ENCODE data around the gene TMEM60.
A peak's percentile ranks its signal among the peaks of the same experiment; 100 is the strongest.
"Not testable (repeated sequence)": the region's sequence is repeated elsewhere in the genome, so short reads cannot be mapped to it uniquely, and the experiment has no call there.

Gene TMEM60, protein sequence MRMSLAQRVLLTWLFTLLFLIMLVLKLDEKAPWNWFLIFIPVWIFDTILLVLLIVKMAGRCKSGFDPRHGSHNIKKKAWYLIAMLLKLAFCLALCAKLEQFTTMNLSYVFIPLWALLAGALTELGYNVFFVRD

DNA sequence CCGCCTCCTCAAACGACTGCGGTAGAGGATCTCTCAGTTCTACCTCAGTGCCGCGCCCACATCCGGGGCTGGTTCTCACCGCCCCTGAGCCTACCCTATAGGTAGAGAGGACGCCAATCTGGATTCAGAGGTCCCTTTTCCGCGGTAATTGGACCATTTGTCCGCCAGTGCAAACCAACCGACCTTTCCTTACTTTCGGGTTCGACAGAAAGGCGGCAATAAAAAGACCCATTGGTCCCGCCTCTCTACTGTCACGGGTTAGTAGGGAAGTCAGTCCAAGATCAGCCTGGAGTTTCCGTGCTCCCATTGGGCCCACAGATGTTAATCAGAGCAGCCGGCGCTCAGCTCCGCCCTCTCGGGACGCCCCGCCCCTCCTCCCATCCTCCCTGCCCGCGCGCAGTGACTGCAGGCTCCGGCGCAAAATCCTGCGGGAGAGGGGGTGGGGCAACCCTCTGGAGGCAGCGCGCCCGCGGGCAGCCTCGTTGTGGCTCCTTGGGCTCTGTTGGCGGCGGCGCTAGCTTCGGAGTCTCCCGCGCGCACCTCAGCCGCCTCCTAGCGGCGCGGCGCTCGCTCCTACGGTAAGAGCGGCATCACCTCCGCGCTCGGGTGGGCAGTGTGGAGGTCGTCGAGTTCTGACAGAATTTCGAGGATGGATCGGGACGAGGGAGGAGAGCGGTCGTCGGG, at the start of gene TMEM60, which contains the start of gene PHTF2:
Gene TMEM60, minus strand, starts transcription at position 41 of the 684 bp plus-strand sequence. CDS start 4,061 bp downstream, outside the sequence.
Gene PHTF2, plus strand, starts transcription at position 380 of the 684 bp plus-strand sequence.
- peak; percentile 100 for DNase-seq

DNA sequence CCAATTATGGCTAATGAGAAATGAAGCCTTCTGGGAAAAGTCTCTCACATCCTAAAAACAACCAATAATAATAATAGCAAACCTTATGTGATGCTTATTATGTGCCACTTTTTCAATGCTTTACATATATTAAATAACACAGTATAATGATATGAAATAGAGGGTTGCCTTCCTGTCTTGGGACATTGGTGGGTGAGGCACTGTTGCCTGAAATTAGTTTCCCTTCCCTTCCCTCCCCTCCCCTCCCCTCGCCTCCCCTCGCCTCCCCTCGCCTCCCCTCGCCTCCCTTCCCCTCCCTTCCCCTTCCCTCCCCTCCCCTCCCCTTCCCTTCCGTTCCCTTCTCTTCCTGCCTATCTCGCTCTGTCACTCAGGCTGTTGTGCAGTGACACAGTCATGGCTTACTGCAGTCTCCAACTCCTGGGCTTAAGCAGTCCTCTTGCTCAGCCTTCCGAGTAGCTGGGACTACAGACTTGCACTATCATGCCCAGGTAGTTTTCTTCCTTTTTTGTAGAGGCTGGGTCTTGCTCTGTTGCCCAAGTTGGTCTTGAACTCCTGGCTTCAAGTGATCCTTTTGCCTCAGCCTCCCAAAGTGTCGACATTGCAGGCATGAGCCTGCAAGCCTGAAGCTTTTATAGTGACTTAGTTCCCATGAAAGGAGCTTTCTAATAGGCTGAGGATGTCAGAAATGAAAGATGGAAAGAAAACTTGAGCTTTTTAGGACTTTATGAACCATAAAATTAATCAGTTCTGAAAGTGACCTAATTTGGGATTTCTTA, 48.3 kb upstream of the TMEM60 start:
- no peak for DNase-seq

DNA sequence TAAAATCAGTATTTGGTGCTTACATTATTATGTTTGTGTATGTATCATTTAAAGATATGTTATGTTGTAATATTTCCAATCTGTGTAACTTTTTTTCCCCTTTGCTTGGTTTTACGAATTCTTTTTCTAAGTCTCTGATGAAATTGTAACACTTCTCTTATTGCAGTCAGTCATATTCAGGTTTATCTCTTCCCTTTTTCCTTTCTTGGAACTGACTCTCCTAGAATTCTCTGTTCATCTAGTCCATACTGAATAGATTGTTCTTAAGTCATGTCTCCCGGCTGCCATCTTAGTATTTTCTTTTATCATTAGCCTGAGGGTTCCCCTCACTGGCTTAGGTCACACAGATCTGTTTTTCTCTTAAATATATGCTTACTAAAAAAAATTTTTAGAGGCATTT, 45.0 kb upstream of the TMEM60 start:
- DNase-seq: peak; percentile 47

- DNase-seq: no peak
Observed at GRCh38 chr7:77839919-77840318, 41.7 kb upstream of the TMEM60 start.

DNA sequence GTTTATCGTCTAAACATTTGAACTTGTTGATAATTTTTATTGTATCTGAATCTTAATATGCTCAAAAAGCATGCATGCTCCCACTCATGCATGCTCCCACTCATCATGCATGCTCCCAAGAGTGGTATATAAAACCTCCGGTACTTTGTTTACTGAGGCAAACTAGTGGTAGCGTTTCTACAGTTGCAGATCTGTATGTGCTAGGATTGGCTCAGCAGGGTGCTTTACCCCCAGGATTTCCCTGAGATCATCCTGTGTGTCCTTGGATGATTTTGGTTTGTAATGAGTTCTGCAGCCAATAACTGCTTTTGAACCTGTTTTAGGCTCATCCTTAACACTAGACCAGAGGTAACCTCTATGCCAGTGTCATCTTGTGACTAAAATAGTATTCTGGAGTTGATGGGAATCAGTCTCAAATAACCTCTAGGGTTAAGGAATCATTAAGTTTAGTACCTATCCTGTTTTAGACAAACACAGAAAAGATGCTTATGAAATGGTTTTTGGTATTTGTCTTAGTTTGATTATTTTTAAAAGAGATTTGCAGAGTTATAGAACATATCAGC, 40.8 kb upstream of the TMEM60 start:
- no peak for DNase-seq

DNA sequence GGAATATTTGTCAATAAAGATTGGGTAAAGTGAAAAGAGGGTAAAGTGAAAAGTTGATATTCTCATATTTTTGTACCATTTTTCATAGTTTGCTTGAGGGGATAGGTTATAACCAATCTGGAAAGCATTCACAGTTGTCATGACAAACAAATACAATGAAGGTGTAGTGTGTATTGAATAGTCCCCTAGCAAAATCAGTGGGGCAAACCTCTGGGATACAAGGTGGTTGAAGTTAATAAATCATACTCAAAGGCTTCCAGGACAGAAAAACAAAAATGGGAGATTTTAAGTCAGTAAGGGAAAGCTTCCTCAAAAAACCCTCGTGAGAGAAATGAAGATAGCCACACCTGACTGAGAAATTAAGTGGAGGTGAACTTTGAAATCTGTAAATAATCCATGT, 39.7 kb upstream of the TMEM60 start:
- no peak for DNase-seq

- no peak for DNase-seq
Observed at GRCh38 chr7:77837275-77837674, 39.0 kb upstream of the TMEM60 start.

DNA sequence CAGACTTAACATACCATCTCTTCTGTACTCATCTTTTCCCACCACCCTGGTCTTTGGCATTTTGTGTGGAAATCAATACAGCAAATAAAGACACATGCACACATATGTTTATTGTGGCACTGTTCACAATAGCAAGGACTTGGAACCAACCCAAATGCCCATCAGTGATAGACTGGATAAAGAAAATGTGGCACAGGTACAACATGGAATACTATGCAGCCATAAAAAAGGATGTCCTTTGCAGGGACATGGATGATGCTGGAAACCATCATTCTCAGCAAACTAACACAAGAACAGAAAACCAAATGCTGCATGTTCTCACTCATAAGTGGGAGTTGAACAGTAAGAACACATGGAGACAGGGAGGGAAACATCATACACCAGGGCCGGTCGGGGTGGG, 38.2 kb upstream of the TMEM60 start:
- DNase-seq: not testable (repeated sequence)

GRCh38 chr7:77833136-77833535, 34.9 kb upstream of the TMEM60 start:
- DNase-seq: no peak

DNA sequence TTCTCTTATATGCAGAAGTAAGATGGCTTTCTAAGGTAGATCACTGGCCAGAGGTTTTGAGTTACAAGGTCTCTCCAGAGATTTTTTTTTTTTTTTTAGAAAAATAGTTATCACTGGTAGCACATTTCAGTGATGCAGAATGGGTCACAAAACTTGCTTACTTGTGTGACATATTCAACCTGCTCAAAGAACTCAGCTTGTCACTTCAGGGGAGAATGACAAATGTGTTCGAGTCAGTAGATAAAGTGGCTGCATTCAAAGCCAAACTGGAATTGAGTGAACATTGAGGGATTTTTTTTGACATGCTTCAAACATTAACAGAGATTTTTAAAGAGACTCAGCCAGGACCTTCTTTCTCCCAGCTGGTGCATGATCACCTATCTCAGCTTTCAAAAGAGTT, 33.7 kb upstream of the TMEM60 start:
- no peak for DNase-seq

DNA sequence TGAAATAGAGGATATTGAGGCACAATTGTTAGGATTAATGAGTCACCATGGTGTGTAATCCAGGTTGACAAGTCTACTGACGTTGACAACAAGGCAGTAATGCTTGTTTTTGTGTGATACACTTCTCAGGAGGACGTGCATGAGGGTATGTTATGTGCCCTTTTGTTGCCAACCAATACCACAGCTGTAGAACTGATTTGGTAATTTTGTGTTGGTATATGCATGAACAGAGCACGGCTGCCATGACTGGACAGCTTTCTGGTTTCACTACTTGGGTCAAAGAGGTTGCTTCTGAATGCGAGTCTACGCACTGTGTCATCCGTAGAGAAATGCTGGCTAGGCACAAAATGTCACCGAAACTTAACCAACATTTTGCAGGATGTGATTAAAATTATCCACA, 33.2 kb upstream of the TMEM60 start:
- no peak for DNase-seq

- DNase-seq: no peak
Observed at GRCh38 chr7:77830649-77831355, 32.6 kb upstream of the TMEM60 start.

DNA sequence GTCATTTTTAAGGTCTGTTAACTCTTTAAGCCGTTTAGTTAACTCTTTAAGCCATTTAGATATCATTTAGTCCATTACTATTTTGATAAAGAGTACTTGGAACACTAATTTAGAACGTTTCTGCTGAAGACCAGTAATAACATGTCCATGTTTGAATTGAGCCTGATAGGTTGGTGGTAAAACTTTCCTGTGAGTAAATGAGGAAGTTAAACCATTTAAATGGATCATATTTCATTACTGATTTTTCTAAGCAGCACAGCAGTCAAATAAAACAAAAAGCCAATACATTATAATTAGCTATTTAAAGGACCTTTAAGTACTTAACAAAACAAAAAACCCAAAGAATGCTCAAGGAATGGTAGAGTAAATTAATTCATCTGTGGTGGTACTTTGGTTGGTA, 29.8 kb upstream of the TMEM60 start:
- DNase-seq: peak; percentile 59

DNA sequence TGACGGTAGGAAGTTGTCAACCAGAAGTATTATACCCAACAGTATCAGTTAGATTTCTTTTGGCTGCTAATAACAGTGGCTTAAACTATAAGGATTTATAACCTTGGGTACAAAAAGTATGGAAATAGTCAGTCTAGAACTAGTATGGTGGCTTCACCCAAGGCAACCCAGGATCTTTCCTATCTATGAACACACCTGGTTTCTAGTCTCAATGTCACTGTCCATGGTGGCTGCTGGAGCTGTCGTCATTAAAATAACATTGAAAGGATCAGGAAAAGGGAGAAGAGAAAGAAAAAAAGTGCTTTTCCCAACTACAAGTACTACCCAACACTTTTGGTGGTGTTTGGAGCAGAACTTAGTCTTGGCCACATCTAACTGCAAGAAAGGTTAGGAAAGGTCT, 28.1 kb upstream of the TMEM60 start:
- no peak for DNase-seq

- DNase-seq: no peak
Observed at GRCh38 chr7:77825131-77825530, 26.9 kb upstream of the TMEM60 start.

DNA sequence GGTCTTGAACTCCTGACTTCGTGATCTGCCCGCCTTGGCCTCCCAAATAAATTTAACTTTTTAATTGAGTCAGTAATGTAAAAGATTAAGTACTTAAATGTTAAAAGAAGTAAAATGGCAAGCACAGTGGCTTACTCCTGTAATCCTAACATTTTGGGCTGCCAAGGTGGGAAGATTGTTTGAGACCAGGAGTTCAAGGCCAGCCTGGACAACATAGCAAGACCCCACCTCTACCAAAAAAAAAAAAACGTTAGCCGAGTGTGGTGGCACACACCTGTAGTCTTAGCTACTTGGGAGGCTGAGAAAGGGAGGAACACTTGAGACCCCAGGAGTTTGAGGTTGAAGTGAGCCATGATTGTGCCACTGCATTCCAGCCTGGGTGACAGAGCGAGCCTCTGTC, 26.4 kb upstream of the TMEM60 start:
- DNase-seq: no peak

DNA sequence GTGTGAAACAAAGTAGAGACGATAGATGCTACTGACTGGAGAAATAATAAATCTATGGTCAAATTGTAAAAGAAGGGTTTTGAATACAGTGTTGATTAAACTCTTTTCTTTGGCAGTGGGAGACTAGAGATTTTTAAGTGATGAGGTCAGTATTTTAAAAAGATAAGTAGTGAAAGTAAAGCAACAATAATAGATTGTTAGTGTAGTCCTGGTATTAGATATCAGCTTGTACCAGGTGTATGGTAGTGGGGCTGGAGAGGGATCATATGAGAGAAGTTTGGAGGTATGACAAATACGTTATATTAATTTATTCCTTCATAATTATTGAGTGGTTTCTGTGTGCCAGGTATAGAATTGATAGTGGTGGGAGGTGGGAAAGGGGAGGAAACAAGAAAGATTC, 25.6 kb upstream of the TMEM60 start:
- DNase-seq: no peak

- peak; percentile 62 for DNase-seq
Observed at GRCh38 chr7:77822269-77822668, 24.0 kb upstream of the TMEM60 start.

GRCh38 chr7:77820967-77821366, 22.7 kb upstream of the TMEM60 start:
- no peak for DNase-seq

- DNase-seq: no peak
Observed at GRCh38 chr7:77819021-77819420, 20.8 kb upstream of the TMEM60 start.

- peak; percentile 28 for DNase-seq
Observed at GRCh38 chr7:77813180-77813579, 14.9 kb upstream of the TMEM60 start.

- no peak for DNase-seq
Observed at GRCh38 chr7:77812290-77812685, 14.1 kb upstream of the TMEM60 start.

Data from hematopoietic multipotent progenitor cell treated with erythropoietin and hydrocortisone succinate and interleukin-3 and kit ligand, for 4 days (in vitro differentiated cells).